ENCODE data around the gene BABAM2. TPM values are rescaled to one million over a fixed set of nuclear protein-coding genes. Genes with fewer than 3 reads are reported as not detected.
A peak's percentile ranks its signal among the peaks of the same experiment; 100 is the strongest.

BABAM2 gene
- total and polyA plus RNA-seq, 2 experiments from 2014 or later = 17.8 to 21.5 TPM

- TF ChIP-seq ZNF331 (CRISPR knock-in tag; IDR thresholded peaks at IDR 0.05; ENCODE audit: low read depth) (no peak), ZNF462 (CRISPR knock-in tag; IDR thresholded peaks at IDR 0.05) (no peak)
Measured at GRCh38 chr2:28035163-28035690, 144.7 kb downstream of the BABAM2 start (continued).

GRCh38 chr2:28035816-28036215 lies 145.3 kb downstream of the BABAM2 start:
- H3K4me1 ChIP-seq (ENCODE audit: insufficient read depth) = 0 out of 2 replicates have a peak, but pooled peaks cover 7% of the 10 kb centered on the region
- Mint-ChIP-seq H3K4me3 (no peak overlapping the region), H3K27me3 (ENCODE audit: insufficient read depth, low read depth, poor library complexity) (no peaks in the 10 kb centered on the region), H3K9me3 (no peaks in the 10 kb centered on the region), H3K27ac (no peak overlapping the region), H3K36me3 (ENCODE audit: low read depth) (no peaks in the 10 kb centered on the region), H3K4me1 (peaks cover 11% of the 10 kb centered on the region; the same call in 2 of the 3 replicates)
- no peaks in the 10 kb centered on the region for H3K27me3 ChIP-seq (ENCODE audit: insufficient read depth)
- no peaks in the 10 kb centered on the region for H4K20me1 ChIP-seq (replicated peaks; ENCODE audit: insufficient read depth)
- no peak; the same call in 2 of the 3 replicates for ATAC-seq
- no peaks in the 10 kb centered on the region for H3K9me2 ChIP-seq (ENCODE audit: insufficient read depth)
- no peaks in the 10 kb centered on the region for H3F3A ChIP-seq (replicated peaks; ENCODE audit: low read depth)
- no peak overlapping the region for H3K27ac ChIP-seq (ENCODE audit: low read depth)
- TF ChIP-seq CTCF (conservative IDR thresholded peaks at IDR 0.05; ENCODE audit: low read depth in 2 of 2) (peak in 1 of 2 experiments; percentile 21; a peak in 1 of 4 replicates), CREB1 (CRISPR knock-in tag; IDR thresholded peaks at IDR 0.05; ENCODE audit: low read depth) (no peak), ZNF114 (CRISPR knock-in tag; IDR thresholded peaks at IDR 0.05) (no peak)
- no peaks in the 10 kb centered on the region for H3K79me2 ChIP-seq (replicated peaks; ENCODE audit: insufficient read depth)
- no peak overlapping the region for H3K4me2 ChIP-seq
- H3K36me3 ChIP-seq (ENCODE audit: insufficient read depth) = no peaks in the 10 kb centered on the region
- DNase-seq (ENCODE audit: low spot score) = peak; percentile 11
- H2AFZ ChIP-seq = no peak overlapping the region
- no peak overlapping the region for H3K4me3 ChIP-seq
